DND-41 (cell line): ENCODE results near the gene SAT1.

ENCODE experiments used
- ATAC-seq: fragments of 200-7000 bp; cut with Tn5 transposase; 3 replicates; pipeline ENCODE4 v1.9.1; 2021; ENCODE audit warnings: low read depth; ENCODE audit not compliant: insufficient read depth
- DNase-seq: peaks from one replicate; pipeline ENCODE4 v3.0.0-alpha.2; 2020
- H2AFZ ChIP-seq: 2 replicates; pipeline ENCODE4 v1.6.0; 2012; ENCODE audit warnings: low read depth, low read length
- H3K27ac ChIP-seq: 2 replicates; pipeline ENCODE4 v1.5.1; 2012; ENCODE audit warnings: low read length, inconsistent platforms
- H3K27me3 ChIP-seq: fragments of 200-600 bp; sonication (generic); 2 replicates; pipeline ENCODE4 v1.6.0; 2012; ENCODE audit warnings: low read length, mild to moderate bottlenecking, inconsistent platforms; ENCODE audit not compliant: insufficient read depth, poor library complexity
- H3K36me3 ChIP-seq: 2 replicates; pipeline ENCODE4 v1.5.1; 2012; ENCODE audit warnings: low read length, inconsistent platforms; ENCODE audit not compliant: insufficient read depth
- H3K4me1 ChIP-seq: 2 replicates; pipeline ENCODE4 v1.5.1; 2012; ENCODE audit warnings: mild to moderate bottlenecking, low read length; ENCODE audit not compliant: insufficient read depth
- H3K4me2 ChIP-seq: 2 replicates; pipeline ENCODE4 v1.6.0; 2012; ENCODE audit warnings: mild to moderate bottlenecking, moderate library complexity, low read length, inconsistent platforms; ENCODE audit not compliant: insufficient read depth
- H3K4me3 ChIP-seq, 2 experiments: fragments of 200-600 bp in 1 of 2; shearing (Covaris generic) in 1 of 2; 2 replicates each; pipeline ENCODE4 v1.5.1; 2012 to 2016; ENCODE audit warnings: inconsistent platforms in 2 of 2, low read length in 2 of 2, mild to moderate bottlenecking in 2 of 2, low read depth in 1 of 2, moderate library complexity in 1 of 2
- H3K79me2 ChIP-seq: 2 replicates; pipeline ENCODE4 v1.6.0; 2012; ENCODE audit warnings: low read length, inconsistent platforms; ENCODE audit not compliant: insufficient read depth
- H3K9ac ChIP-seq: 2 replicates; pipeline ENCODE4 v1.6.0; 2012; ENCODE audit warnings: low read depth, mild to moderate bottlenecking, inconsistent platforms, low read length, moderate library complexity
- H3K9me3 ChIP-seq: 2 replicates; pipeline ENCODE4 v1.5.1; 2012; ENCODE audit warnings: low read length, moderate library complexity, mild to moderate bottlenecking, inconsistent platforms; ENCODE audit not compliant: insufficient read depth, severe bottlenecking
- H4K20me1 ChIP-seq: 2 replicates; pipeline ENCODE4 v1.6.0; 2012; ENCODE audit warnings: low read length; ENCODE audit not compliant: insufficient read depth
- CTCF ChIP-seq: IDR thresholded peaks from 2 replicates; pipeline ENCODE4 v1.5.1; 2012; ENCODE audit warnings: borderline replicate concordance, low read length, moderate library complexity, mild to moderate bottlenecking; ENCODE audit not compliant: poor library complexity, severe bottlenecking; ENCODE audit errors: extremely low read depth
- EZH2 ChIP-seq: IDR thresholded peaks from 3 replicates; pipeline ENCODE4 v1.6.1; 2012; ENCODE audit warnings: borderline replicate concordance, low read depth, mild to moderate bottlenecking, moderate library complexity, low read length, inconsistent platforms; ENCODE audit not compliant: severe bottlenecking

The SAT1 gene

GRCh38 chrX:23784470-23785331 lies 1.7 kb downstream of the SAT1 start:
- no peak for ATAC-seq
- Histone ChIP-seq H3K79me2 (peaks cover 10% of the 10 kb centered on the region), H2AFZ (no peak overlapping the region), H3K9me3 (no peaks in the 10 kb centered on the region), H3K36me3 (peaks cover 10% of the 10 kb centered on the region), H3K4me1 (peaks cover 30% of the 10 kb centered on the region), H4K20me1 (no peaks in the 10 kb centered on the region), H3K27ac (no peak overlapping the region), H3K4me2 (peak overlapping the region; percentile 93), H3K9ac (peak overlapping the region; percentile 75; the same call in 1 of the 2 replicates), H3K4me3 (peak overlapping the region; percentile 64 to 94; a peak in 3 of 4 replicates), H3K27me3 (no peaks in the 10 kb centered on the region)
- DNase-seq, result no peak
- TF ChIP-seq CTCF (no peak), EZH2 (no peak)

GRCh38 chrX:23785580-23785979 lies 2.6 kb downstream of the SAT1 start:
- Histone ChIP-seq H3K27ac (no peak overlapping the region), H3K4me2 (no peak overlapping the region), H3K4me1 (peaks cover 30% of the 10 kb centered on the region), H3K79me2 (peaks cover 10% of the 10 kb centered on the region), H3K9me3 (no peaks in the 10 kb centered on the region), H4K20me1 (no peaks in the 10 kb centered on the region), H3K27me3 (no peaks in the 10 kb centered on the region), H2AFZ (no peak overlapping the region), H3K4me3 (no peak overlapping the region), H3K36me3 (peaks cover 10% of the 10 kb centered on the region), H3K9ac (no peak overlapping the region)
- no peak for DNase-seq
- TF ChIP-seq EZH2, result no peak
- TF ChIP-seq CTCF, result no peak
- ATAC-seq, result no peak

GRCh38 chrX:23786268-23786815 lies 3.4 kb downstream of the SAT1 start:
- Histone ChIP-seq H3K4me3 (no peak overlapping the region), H3K9ac (no peak overlapping the region), H3K4me1 (peaks cover 29% of the 10 kb centered on the region), H3K79me2 (peaks cover 10% of the 10 kb centered on the region), H2AFZ (no peak overlapping the region), H3K36me3 (peaks cover 10% of the 10 kb centered on the region), H3K9me3 (no peaks in the 10 kb centered on the region), H3K4me2 (no peak overlapping the region), H3K27ac (no peak overlapping the region), H3K27me3 (no peaks in the 10 kb centered on the region), H4K20me1 (no peaks in the 10 kb centered on the region)
- TF ChIP-seq CTCF (no peak), EZH2 (no peak)
- no peak for ATAC-seq
- no peak for DNase-seq
